NCI-H460 (cell line): ENCODE results near the gene SPTBN1. TPM values are rescaled to one million over a fixed set of nuclear protein-coding genes. Genes with fewer than 3 reads are reported as not detected.

Experiments
- DNase-seq: peaks from one replicate; pipeline ENCODE4 v3.0.0-alpha.2; 2016; ENCODE audit warnings: low read depth; ENCODE audit errors: extremely low read depth
- total RNA-seq: library from RNA; depleted of rRNA; stranded (reverse); fragments of >200 nt; shearing (Covaris generic); gene quantifications from 2 replicates; pipeline ENCODE4 v1.2.3, GENCODE V29; 2014

SPTBN1 gene
- total RNA-seq, 1 experiment from 2014 or later, result 266 TPM

DNA sequence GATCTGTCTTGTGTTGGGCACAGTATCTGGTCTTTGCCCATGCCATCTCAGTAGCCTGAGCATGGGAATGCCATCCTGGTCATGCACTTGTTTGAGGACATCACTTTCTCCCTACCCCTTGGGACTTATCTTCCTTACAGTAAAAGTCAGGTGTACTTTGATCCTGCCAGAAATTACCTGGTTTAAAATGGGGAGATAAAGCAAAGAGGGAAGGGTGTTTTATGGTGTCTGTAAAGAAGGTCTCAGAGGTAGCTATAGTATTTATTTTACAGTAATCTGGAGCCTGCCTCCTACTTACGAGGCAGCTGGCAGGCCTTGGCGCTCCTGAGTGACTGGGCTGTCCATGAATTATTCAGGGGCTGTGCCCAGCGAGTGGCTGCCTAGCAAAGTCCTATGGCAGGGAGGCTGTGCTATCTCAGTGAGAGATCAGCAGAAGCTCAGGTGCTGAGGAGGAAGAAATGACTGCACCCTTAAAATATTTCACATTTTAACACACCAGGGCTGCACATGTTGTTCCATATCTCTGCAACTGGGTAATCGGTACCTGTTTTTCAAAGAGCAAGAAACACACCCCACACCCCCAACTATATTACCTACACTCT lies 93.9 kb downstream of the SPTBN1 start:
- DNase-seq, result no peak

GRCh38 chr2:54550547-54550946 lies 94.4 kb downstream of the SPTBN1 start:
- DNase-seq, result no peak

DNA sequence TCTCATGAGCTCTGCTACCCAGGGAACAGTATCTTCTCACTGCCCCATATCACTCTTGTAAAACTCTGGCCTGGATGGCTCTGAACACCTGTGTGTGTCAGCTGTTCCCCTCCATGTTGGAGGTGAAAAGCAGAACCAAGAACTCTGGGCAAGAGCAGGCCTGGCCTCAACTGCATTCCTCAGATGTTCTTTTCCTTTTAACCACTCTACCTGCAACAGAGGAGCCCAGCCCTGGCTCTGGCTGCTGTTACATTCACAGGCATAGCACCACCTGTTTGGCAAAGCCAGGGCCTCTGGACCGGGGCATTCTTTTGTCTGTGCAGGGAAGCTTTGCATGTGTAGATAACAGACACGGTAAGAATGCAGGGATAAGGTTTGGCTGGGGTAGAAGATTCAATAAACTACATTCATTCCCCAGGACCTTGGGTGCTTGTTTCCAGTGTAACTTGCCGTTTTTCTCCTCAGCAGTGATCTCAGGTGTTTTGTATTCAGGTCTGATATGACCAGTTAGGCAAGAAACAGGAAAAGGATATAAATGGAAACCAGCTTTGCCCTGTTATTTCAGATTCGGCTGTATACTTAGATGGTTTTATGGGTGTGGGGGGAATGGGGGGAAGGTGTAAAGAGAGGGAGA lies 95.1 kb downstream of the SPTBN1 start:
- no peak for DNase-seq

DNA sequence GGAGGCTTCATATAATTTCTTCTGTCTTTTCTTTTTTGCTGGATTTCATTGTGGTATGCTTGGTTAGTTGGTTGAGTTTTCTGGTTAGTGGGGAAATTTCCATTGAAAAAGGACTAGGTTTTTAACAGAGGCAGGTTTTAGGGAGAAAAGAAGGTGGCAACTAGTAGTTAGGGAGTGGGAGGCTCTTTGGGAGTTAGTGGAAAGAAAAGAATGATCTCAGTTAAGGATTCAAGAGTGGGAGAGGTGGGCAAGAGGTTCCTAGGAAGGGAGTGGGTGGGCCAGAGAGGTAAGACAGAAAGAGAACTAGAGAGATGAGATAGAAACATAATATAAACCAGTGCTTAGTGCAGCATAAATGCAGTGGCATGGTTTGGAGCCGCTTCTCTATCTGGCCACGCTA lies 96.9 kb downstream of the SPTBN1 start:
- DNase-seq, result no peak

- DNase-seq, result no peak
Observed at GRCh38 chr2:54553775-54554174, 97.6 kb downstream of the SPTBN1 start.

DNA sequence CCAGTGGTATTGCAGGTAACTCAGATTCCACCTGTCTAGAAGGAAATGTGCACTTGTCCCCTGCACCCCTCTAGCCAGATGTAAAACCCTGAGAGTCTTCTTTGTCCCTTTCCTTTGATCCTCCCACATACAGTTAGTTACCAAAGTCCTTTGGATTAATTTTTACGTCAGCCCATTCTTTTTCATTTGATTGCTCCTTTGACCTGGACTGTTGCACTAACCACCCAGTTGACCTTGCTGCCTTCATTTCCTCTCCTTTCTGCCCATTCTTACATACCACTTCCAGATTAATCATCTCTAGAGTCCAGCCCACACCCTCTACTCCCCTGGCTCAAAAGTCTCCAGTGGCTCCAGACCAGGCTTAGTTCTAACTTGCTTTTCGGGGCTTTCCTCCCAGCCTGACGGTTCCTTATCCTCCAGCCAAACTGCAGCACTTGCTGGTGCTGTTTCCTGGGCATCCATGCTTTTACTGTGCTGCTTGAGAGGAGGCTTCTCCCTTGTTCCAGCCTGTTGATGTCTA lies 99.3 kb downstream of the SPTBN1 start:
- DNase-seq, result no peak

- DNase-seq, result no peak
Observed at GRCh38 chr2:54556621-54557121, 100.5 kb downstream of the SPTBN1 start.

GRCh38 chr2:54557211-54557600 lies 101.1 kb downstream of the SPTBN1 start:
- DNase-seq, result no peak

DNA sequence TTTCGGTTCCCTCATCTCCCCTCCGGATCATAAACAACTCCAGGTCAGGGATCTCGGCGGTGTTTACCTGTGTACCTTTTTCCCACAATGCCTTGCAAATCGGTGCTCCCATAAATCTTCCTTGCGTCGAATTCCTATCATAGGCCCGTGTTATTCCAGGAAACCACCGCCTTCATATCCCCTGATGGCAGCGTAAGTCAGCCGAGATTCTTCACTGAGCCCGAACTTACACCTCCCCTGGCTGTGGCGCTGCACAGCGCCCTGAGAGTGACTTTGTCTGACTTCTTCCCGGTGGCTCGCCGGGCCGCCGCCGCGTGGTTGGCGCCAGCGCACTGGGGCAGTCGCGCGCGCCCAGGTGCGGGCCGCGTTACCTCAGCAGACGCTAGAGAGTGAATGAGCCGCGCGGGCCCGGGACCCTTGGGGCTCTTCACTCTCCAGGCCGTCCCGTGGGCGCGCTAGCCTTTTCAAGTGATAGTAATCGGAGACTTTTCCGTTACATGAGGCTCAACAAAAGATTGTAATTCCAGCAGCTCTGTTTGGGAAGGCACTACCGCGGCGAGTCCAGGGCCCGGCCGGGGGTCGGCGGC lies 101.6 kb downstream of the SPTBN1 start:
- peak; percentile 55 for DNase-seq

- peak; percentile 47 for DNase-seq
Observed at GRCh38 chr2:54558188-54559005, 102.3 kb downstream of the SPTBN1 start.

DNA sequence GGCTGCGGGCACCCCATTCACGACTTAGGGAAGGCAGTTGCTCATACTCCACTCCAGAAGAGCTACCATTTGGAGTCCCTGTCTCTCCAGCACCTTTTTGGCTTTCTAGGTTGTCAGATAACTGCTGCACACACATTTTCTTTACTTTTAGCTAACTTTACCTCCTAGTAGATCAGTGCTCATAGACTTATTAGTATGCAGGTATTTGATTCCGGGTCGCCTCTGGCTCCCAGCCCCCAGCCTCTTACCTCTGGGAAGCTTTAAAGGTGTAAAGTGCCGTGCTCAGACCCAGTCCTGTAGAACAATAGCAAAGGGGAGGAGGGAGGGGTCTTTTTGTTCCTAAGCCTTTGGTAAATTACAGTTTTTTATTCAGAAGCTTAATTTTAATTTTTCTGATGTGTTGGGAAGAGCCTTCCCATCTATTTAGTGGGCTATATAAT lies 102.9 kb downstream of the SPTBN1 start:
- no peak for DNase-seq

DNA sequence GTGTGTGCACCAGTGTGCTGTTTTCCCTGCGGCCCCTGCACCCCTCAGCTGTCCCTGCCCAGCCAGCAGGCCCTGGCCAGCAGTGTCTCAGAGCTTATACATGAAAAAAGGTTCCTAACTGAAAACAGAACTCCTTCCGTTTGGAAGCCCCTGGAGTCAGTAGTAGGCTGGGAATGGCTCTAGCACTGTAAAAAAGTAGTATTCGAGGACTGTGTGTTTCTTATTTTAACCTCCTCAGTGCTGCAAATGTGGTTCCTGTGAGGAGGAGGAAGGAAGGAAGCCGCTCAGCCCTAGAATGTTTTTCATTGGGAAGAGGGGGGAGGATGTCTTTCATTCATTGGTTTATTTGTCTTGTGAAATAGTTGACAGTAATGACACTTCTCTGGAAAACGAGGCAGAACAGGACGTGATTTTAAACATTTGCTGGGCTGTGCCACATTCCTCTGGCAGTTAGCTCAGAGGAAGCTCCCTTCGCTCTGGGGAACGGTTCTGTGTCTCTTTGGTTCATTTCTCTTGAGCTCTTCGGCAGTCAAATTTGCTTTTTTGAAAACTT lies 103.5 kb downstream of the SPTBN1 start:
- peak; percentile 91 for DNase-seq

- peak; percentile 55 for DNase-seq
Observed at GRCh38 chr2:54560146-54560881, 104.2 kb downstream of the SPTBN1 start.

- no peak for DNase-seq
Observed at GRCh38 chr2:54561010-54561409, 104.9 kb downstream of the SPTBN1 start.

DNA sequence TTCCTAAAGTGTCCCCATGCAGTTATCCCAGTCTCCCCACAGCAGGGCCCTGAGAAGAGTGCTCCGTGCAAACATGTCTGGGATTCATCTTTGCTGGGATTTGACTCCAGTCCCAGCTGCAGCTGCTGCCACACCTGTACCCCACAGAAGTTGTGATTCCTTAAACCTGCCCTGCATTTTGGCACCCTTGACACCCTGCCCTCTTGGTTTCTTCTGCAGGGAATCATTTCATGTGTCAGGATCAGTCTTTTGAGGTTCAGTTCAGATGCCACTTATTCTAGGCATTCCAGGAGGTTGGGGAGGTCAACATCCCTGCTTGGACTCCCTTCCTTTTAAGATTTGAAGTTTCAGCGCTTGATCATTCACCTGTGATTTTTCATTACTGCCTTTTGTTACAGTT lies 108.3 kb downstream of the SPTBN1 start:
- no peak for DNase-seq

GRCh38 chr2:54565551-54565950 lies 109.4 kb downstream of the SPTBN1 start:
- no peak for DNase-seq

GRCh38 chr2:54566896-54567295 lies 110.8 kb downstream of the SPTBN1 start:
- no peak for DNase-seq

GRCh38 chr2:54568876-54569321 lies 112.8 kb downstream of the SPTBN1 start:
- no peak for DNase-seq

- no peak for DNase-seq
Observed at GRCh38 chr2:54569745-54570301, 113.7 kb downstream of the SPTBN1 start.
